Muscle layer of colon (tissue), 2 donors: Measurements from ENCODE around the gene CDSN.

Source experiments
- H3K27ac ChIP-seq: one replicate; pipeline ENCODE4 v1.7.0; 2013; ENCODE audit warnings: low read depth, mild to moderate bottlenecking, low read length, moderate library complexity
- H3K27me3 ChIP-seq, 2 donors: one replicate each; pipeline ENCODE4 v1.7.0; 2013; ENCODE audit warnings: low read length in 2 of 2, mild to moderate bottlenecking in 2 of 2; ENCODE audit not compliant: insufficient read depth in 2 of 2, control insufficient read depth in 1 of 2
- H3K36me3 ChIP-seq: one replicate; pipeline ENCODE4 v1.7.0; 2013; ENCODE audit warnings: mild to moderate bottlenecking, low read length; ENCODE audit not compliant: insufficient read depth
- H3K4me1 ChIP-seq: one replicate; pipeline ENCODE4 v1.7.0; 2013; ENCODE audit warnings: mild to moderate bottlenecking, low read length; ENCODE audit not compliant: insufficient read depth
- H3K4me3 ChIP-seq, 2 donors: one replicate each; pipeline ENCODE4 v1.7.0; 2013; ENCODE audit warnings: low read length in 2 of 2, low read depth in 1 of 2, mild to moderate bottlenecking in 1 of 2, moderate library complexity in 1 of 2
- H3K9ac ChIP-seq: one replicate; pipeline ENCODE4 v1.7.0; 2013; ENCODE audit warnings: low read length
- H3K9me3 ChIP-seq: one replicate; pipeline ENCODE4 v1.7.0; 2013; ENCODE audit warnings: mild to moderate bottlenecking, low read length
- donor health status: abdominal sarcoma.
- donor health status: Adenocarcinoma of cecum.

The CDSN gene

GRCh38 chr6:31143148-31143547 is 22.9 kb upstream of the CDSN start:
- Histone ChIP-seq H3K9me3 (no peaks in the 10 kb centered on the region), H3K27me3 (no peaks in the 10 kb centered on the region), H3K4me3 (no peak overlapping the region), H3K36me3 (no peaks in the 10 kb centered on the region), H3K27ac (no peak overlapping the region), H3K9ac (no peak overlapping the region), H3K4me1 (peaks cover 5% of the 10 kb centered on the region)

GRCh38 chr6:31142361-31142761 is 22.1 kb upstream of the CDSN start:
- no peak overlapping the region for H3K9ac ChIP-seq
- no peak overlapping the region for H3K4me3 ChIP-seq
- H3K36me3 ChIP-seq = no peaks in the 10 kb centered on the region
- no peaks in the 10 kb centered on the region for H3K27me3 ChIP-seq
- H3K9me3 ChIP-seq = no peaks in the 10 kb centered on the region
- peaks cover 9% of the 10 kb centered on the region for H3K4me1 ChIP-seq
- no peak overlapping the region for H3K27ac ChIP-seq

GRCh38 chr6:31140643-31141042 is 20.4 kb upstream of the CDSN start:
- H3K9ac ChIP-seq = no peak overlapping the region
- H3K27me3 ChIP-seq = no peaks in the 10 kb centered on the region
- no peak overlapping the region for H3K4me3 ChIP-seq
- H3K27ac ChIP-seq = no peak overlapping the region
- peaks cover 9% of the 10 kb centered on the region for H3K4me1 ChIP-seq
- H3K36me3 ChIP-seq = no peaks in the 10 kb centered on the region
- H3K9me3 ChIP-seq = no peaks in the 10 kb centered on the region

GRCh38 chr6:31139599-31139998 is 19.4 kb upstream of the CDSN start:
- Histone ChIP-seq H3K27ac (no peak overlapping the region), H3K36me3 (no peaks in the 10 kb centered on the region), H3K9ac (no peak overlapping the region), H3K27me3 (no peaks in the 10 kb centered on the region), H3K9me3 (no peaks in the 10 kb centered on the region), H3K4me1 (peaks cover 9% of the 10 kb centered on the region), H3K4me3 (no peak overlapping the region)

GRCh38 chr6:31138982-31139381 is 18.7 kb upstream of the CDSN start, which contains the start of gene PSORS1C2:
PSORS1C2 (minus strand) TSS chr6:31139066; CDS start chr6:31139026, 40 bp downstream.
- Histone ChIP-seq H3K36me3 (no peaks in the 10 kb centered on the region), H3K4me3 (no peak within 1 kb of the TSS), H3K27me3 (no peaks in the 10 kb centered on the region), H3K27ac (no peak within 1 kb of the TSS), H3K9me3 (no peaks in the 10 kb centered on the region), H3K9ac (no peak within 1 kb of the TSS), H3K4me1 (peaks cover 9% of the 10 kb centered on the region)

- H3K4me3 ChIP-seq = no peak overlapping the region
- H3K36me3 ChIP-seq = no peaks in the 10 kb centered on the region
- H3K27ac ChIP-seq = no peak overlapping the region
- H3K27me3 ChIP-seq = no peaks in the 10 kb centered on the region
- peaks cover 4% of the 10 kb centered on the region for H3K4me1 ChIP-seq
- no peaks in the 10 kb centered on the region for H3K9me3 ChIP-seq
- H3K9ac ChIP-seq = no peak overlapping the region
Observed at GRCh38 chr6:31135710-31136109, 15.5 kb upstream of the CDSN start.

GRCh38 chr6:31132806-31133205 is 12.6 kb upstream of the CDSN start:
- no peak overlapping the region for H3K9ac ChIP-seq
- H3K4me3 ChIP-seq = no peak overlapping the region
- no peaks in the 10 kb centered on the region for H3K27me3 ChIP-seq
- no peaks in the 10 kb centered on the region for H3K9me3 ChIP-seq
- H3K36me3 ChIP-seq = no peaks in the 10 kb centered on the region
- H3K4me1 ChIP-seq = peaks cover 4% of the 10 kb centered on the region
- H3K27ac ChIP-seq = no peak overlapping the region

- H3K4me1 ChIP-seq = peaks cover 3% of the 10 kb centered on the region
- no peaks in the 10 kb centered on the region for H3K36me3 ChIP-seq
- H3K4me3 ChIP-seq = no peak overlapping the region
- H3K9me3 ChIP-seq = no peaks in the 10 kb centered on the region
- no peak overlapping the region for H3K27ac ChIP-seq
- H3K27me3 ChIP-seq = no peaks in the 10 kb centered on the region
- no peak overlapping the region for H3K9ac ChIP-seq
Observed at GRCh38 chr6:31131595-31131994, 11.3 kb upstream of the CDSN start.

GRCh38 chr6:31130751-31131150 is 10.5 kb upstream of the CDSN start:
- no peak overlapping the region for H3K9ac ChIP-seq
- no peak overlapping the region for H3K4me3 ChIP-seq
- no peaks in the 10 kb centered on the region for H3K27me3 ChIP-seq
- H3K4me1 ChIP-seq = peaks cover 3% of the 10 kb centered on the region
- H3K27ac ChIP-seq = no peak overlapping the region
- no peaks in the 10 kb centered on the region for H3K9me3 ChIP-seq
- H3K36me3 ChIP-seq = no peaks in the 10 kb centered on the region

GRCh38 chr6:31129130-31129529 is 8.9 kb upstream of the CDSN start:
- Histone ChIP-seq H3K9ac (no peak overlapping the region), H3K4me3 (no peak overlapping the region), H3K36me3 (no peaks in the 10 kb centered on the region), H3K9me3 (no peaks in the 10 kb centered on the region), H3K27me3 (no peaks in the 10 kb centered on the region), H3K27ac (no peak overlapping the region), H3K4me1 (peaks cover 3% of the 10 kb centered on the region)

GRCh38 chr6:31128093-31128676 is 7.9 kb upstream of the CDSN start:
- Histone ChIP-seq H3K36me3 (no peaks in the 10 kb centered on the region), H3K9ac (no peak overlapping the region), H3K4me3 (no peak overlapping the region), H3K9me3 (no peaks in the 10 kb centered on the region), H3K4me1 (peaks cover 11% of the 10 kb centered on the region), H3K27me3 (no peaks in the 10 kb centered on the region), H3K27ac (no peak overlapping the region)

GRCh38 chr6:31126396-31127175 is 6.3 kb upstream of the CDSN start:
- no peak overlapping the region for H3K4me3 ChIP-seq
- no peak overlapping the region for H3K27ac ChIP-seq
- H3K9me3 ChIP-seq = no peaks in the 10 kb centered on the region
- H3K9ac ChIP-seq = no peak overlapping the region
- H3K27me3 ChIP-seq = no peaks in the 10 kb centered on the region
- H3K4me1 ChIP-seq = peaks cover 27% of the 10 kb centered on the region
- H3K36me3 ChIP-seq = no peaks in the 10 kb centered on the region
